SHP77 (cell line): ENCODE results near the gene GALNT9.

ENCODE experiments used
- DNase-seq, 2 experiments: peaks; one replicate each; lab custom pipeline; 2025; lab: John Stamatoyannopoulos, UW

Gene GALNT9

GRCh38 chr12:132213359-132214160 is 115.8 kb downstream of the GALNT9 start:
- no peak for DNase-seq

GRCh38 chr12:132211816-132212215 is 117.6 kb downstream of the GALNT9 start:
- DNase-seq: no peak

DNA sequence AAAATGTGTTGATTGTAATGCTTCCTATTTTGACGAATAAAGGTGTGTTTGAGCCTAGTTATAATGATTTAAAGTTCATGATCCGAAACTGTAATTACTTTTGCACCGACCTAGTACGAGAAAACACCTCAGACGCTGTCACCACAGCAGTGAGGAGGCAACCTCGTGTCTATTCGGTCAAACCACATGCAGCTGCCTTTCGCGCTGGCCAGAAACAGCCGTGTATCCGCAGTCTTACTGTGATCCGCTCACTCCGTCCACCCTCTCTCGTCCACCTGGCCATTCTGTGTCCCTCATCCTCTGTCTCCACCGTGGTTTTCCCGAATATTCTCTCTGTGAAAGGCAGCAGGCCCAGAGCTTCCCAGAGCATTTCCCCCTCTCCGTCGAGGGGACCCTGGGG is 118.1 kb downstream of the GALNT9 start:
- DNase-seq: no peak

GRCh38 chr12:132210223-132211055 is 119.0 kb downstream of the GALNT9 start:
- no peak for DNase-seq

GRCh38 chr12:132209619-132210222 is 119.7 kb downstream of the GALNT9 start:
- DNase-seq: no peak

GRCh38 chr12:132208153-132208823 is 121.1 kb downstream of the GALNT9 start:
- no peak for DNase-seq

- DNase-seq: no peak
Observed at GRCh38 chr12:132207083-132207775, 122.2 kb downstream of the GALNT9 start.

DNA sequence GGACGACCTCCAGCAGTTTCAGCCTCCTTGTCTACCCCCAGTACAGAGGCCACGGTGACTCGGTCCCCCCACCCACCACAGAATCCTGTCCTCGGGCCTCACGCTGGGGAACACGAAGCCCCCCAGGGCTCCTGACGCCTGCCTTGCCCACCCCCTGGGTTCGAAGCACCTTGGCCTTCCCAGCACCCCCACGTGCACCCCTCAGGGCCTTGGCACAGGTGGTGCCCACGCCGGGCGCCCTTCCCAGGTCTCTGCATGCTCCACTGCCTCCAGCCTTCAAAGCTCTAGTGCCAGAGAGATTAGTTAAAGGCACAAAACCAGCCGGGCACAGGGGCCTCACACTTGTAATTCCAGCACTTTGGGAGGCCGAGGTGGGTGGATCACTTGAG is 123.3 kb downstream of the GALNT9 start:
- DNase-seq: no peak

DNA sequence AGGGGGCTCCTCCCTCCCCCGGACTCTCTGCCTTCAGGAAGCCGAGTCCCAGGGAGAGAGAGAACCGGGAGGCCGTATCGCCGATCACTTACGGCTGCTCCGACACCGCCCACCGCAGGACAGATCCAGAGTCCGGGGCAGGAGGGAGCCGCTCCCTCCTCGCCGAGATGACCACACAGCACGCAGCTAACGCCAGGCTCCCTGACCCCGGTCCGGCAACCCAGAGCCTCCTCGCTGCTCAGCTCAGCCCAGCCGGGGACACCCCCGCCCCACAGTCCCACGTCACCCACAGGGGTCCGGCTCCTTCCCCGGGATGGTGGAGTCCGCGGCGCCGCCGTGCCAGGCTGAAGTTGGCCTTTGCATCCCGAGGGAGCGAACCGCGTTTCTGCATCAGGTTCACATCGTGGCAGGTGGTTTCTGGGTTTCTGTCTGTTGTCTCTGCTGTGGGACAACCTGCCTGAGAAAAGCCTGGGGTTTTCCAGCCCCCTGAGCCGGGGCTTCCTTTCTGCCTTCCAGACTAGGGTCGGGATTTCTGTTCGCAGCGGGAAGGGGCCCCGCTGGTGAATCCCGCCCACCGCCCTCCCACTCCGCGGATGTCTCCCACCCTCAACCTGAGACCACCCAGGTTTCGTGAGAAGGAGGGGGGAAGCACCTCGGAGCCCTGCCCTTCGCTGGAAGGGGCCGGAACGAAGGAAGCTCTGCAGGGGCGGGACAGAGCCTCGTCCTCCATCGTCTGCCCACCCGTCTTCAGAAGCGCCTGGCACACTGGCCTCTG is 123.9 kb downstream of the GALNT9 start:
- DNase-seq: no peak

- no peak for DNase-seq
Observed at GRCh38 chr12:132204793-132205270, 124.6 kb downstream of the GALNT9 start.

DNA sequence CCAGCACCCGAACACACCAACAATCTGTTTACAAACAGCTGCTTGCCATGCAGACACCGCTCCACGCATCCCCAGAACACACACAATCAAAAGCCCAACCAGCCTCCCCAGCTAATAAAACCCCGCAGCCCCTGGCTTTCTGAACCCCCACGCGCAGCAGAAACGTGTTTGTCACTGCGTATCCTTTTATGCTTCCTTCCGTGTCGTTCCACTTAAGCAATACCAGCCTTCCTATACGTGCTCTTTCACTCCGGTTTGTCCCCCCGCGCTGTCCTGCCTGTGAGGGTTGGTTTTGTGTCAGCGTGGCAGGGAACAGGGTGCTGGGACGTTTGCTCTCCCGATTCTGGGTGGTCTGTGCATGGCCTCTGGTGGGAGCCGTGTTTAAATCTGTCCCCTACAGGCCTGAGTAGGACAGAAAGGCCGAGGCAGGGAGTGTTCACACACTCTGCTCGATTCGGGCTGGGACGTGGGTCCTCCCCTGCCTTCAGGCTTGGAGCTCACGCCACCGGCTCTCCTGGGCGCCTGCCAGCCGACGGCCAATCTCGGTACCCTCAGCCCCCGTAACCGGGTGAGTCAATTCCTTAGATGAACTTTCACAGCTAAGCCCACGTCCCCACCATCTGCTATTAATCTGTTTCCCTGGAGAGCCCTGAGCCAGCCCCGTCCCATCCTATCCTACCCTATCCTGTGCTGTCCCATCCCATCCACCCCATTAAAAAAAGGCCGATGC is 125.2 kb downstream of the GALNT9 start:
- no peak for DNase-seq

DNA sequence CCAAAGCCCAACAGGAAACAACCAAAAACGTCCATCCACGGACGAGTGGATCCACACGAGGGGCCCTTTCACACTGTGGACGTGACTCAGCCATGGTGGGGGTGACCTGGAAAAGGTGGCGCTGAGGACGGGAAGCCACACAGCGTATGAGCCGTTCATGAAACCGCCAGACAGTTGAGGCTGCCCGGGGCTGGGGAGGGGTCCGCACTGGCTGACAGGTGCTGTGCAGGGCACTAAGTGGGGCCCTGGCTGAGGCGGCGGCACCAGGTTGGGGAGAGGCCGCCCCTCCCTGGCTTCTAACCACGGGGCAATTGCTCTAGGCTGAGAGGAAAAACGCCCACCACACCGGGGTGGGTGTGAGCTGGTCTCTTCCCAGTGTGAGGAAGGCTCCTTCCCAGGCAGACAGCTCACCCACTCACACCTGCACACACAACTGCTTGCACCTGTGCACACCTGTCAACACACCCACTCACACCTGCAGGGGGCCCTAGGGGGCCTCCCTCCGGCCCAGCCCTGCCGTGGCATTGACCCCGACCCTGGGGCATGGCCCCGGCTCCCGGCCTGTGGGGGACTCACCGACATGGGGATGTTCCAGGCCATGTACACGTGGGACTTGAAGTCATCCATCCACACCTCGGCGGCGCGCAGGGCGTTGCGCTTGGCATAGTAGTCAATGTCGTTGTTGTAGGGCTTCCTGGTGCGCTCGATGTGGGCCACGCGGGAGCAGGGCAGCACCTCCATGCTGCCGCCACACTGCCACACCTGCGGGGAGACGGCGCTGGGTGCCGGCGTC is 126.3 kb downstream of the GALNT9 start:
- DNase-seq: no peak

- DNase-seq: no peak
Observed at GRCh38 chr12:132201391-132202120, 127.8 kb downstream of the GALNT9 start.

- DNase-seq: no peak
Observed at GRCh38 chr12:132200800-132201199, 128.6 kb downstream of the GALNT9 start.

DNA sequence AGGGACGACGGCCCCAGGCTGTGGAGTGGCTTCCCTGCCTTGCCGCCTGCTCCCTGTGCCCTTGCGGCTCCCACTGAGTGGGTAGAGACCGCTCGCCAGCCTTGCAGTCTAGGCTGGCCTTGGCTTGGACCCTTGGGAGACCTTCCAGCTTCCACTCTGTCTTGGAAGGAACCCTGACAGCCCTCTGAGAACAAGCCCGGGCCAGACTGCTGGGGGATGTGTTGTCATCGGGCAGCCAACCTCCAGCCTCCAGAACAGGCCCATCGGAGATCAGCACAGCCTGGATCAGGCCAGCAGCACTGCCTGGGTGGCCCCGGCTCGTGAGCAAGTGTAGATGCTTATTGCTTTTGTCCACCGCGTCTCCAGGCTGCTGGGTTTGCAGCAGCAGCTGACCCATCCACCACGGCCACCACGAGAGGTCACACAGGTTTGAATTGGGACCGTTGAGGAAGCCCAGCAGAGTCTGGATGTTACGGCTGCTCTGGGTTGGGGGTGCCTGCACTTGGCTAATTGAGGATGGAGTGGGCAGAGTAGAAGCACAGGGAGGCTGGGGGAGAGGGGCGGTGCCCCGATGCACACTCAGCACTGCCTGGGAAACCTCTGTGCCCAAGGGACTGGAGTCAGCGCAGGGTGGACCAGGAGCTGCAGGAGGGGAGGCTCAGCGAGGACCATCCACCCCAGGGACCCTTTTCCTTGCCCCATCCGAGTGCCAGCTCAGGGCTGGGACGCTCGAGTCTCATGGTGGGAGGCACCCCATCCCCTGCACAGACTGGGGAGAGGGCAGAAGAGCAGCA is 129.7 kb downstream of the GALNT9 start:
- DNase-seq: no peak

DNA sequence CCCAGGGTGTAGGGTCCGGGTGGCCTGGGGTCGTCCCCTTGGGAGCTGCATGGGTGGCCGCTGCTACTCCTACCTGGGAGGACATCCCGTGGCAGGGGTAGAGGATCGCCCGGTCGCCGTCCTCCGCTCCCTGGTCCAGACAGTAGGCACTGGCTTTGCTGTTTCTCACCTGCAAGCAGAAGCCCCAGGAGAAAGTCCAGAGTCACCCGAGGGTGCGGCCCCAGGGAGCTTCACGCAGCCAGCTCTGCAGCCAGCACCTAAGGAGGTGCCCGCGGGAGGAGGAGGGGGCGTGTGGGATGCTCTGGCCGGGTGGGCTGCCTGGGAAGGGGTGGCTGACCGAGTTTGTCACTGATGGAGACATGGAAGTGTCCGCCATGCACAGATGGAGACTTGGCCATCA is 130.3 kb downstream of the GALNT9 start:
- no peak for DNase-seq

- DNase-seq: no peak
Observed at GRCh38 chr12:132197581-132198354, 131.6 kb downstream of the GALNT9 start.
